Hepatocyte (in vitro differentiated cells): Measurements from ENCODE around the gene ZNF584. TPM values are rescaled to one million over a fixed set of nuclear protein-coding genes. Genes with fewer than 3 reads are reported as not detected.

ENCODE experiments used
- DNase-seq: peaks from one replicate; pipeline ENCODE4 v3.0.0-alpha.2; 2016; ENCODE audit warnings: low spot score
- H2AFZ ChIP-seq: fragments of 200-600 bp; sonication (generic); 2 replicates; pipeline ENCODE4 v1.6.0; 2016; ENCODE audit warnings: antibody characterized with exemption, mild to moderate bottlenecking
- H3K27ac ChIP-seq: fragments of 200-600 bp; sonication (generic); 2 replicates; pipeline ENCODE4 v1.5.1; 2016; ENCODE audit warnings: mild to moderate bottlenecking
- H3K27me3 ChIP-seq: fragments of 200-600 bp; sonication (generic); 2 replicates; pipeline ENCODE4 v1.6.1; 2016
- H3K36me3 ChIP-seq: fragments of 200-600 bp; sonication (generic); replicated peaks from 2 replicates; pipeline ENCODE4 v1.5.1; 2016; ENCODE audit warnings: low read depth; ENCODE audit not compliant: insufficient read depth
- H3K4me1 ChIP-seq: fragments of 200-600 bp; sonication (generic); 2 replicates; pipeline ENCODE4 v1.5.1; 2016; ENCODE audit warnings: mild to moderate bottlenecking, moderate library complexity; ENCODE audit not compliant: insufficient read depth
- H3K4me2 ChIP-seq: fragments of 200-600 bp; sonication (generic); 2 replicates; pipeline ENCODE4 v1.6.0; 2016
- H3K4me3 ChIP-seq: fragments of 200-600 bp; sonication (generic); 2 replicates; pipeline ENCODE4 v1.5.1; 2016; ENCODE audit warnings: mild to moderate bottlenecking
- H3K79me2 ChIP-seq: fragments of 200-600 bp; sonication (generic); 2 replicates; pipeline ENCODE4 v1.6.0; 2017; ENCODE audit warnings: mild to moderate bottlenecking
- H3K9me2 ChIP-seq: fragments of 200-600 bp; sonication (generic); replicated peaks from 2 replicates; pipeline ENCODE4 v1.6.0; 2017; ENCODE audit warnings: mild to moderate bottlenecking; ENCODE audit not compliant: insufficient read depth
- H3K9me3 ChIP-seq: fragments of 200-600 bp; sonication (generic); 2 replicates; pipeline ENCODE4 v1.5.1; 2016; ENCODE audit warnings: low read depth, mild to moderate bottlenecking
- H4K20me1 ChIP-seq: fragments of 200-600 bp; sonication (generic); 2 replicates; pipeline ENCODE4 v1.6.0; 2016; ENCODE audit warnings: mild to moderate bottlenecking; ENCODE audit not compliant: insufficient read depth, poor library complexity, severe bottlenecking
- EZH2 ChIP-seq: fragments of 200-600 bp; sonication (generic); IDR thresholded peaks from 2 replicates; pipeline ENCODE4 v1.6.1; 2016; ENCODE audit warnings: antibody characterized with exemption, mild to moderate bottlenecking, borderline replicate concordance
- EZH2phosphoT487 ChIP-seq: fragments of 200-600 bp; sonication (generic); IDR thresholded peaks from one replicate; pipeline ENCODE4 v1.6.1; 2018; ENCODE audit warnings: antibody characterized with exemption, mild to moderate bottlenecking, low read depth, moderate library complexity; ENCODE audit not compliant: unreplicated experiment, severe bottlenecking
- WGBS: methylation state at CpG from one replicate; pipeline ENCODE4 v1.1.6; 2016; ENCODE audit warnings: low lambda C conversion rate; ENCODE audit errors: missing lambda C conversion rate; 5-methylcytosine and 5-hydroxymethylcytosine counted together
- polyA plus RNA-seq: library from polyadenylated mRNA; unstranded; fragments of >200 nt; fragmentation: Nextera tagmentation; extraction: Ambion mirVana; gene quantifications from 2 replicates; pipeline ENCODE4 v1.2.1, GENCODE V29; 2016
- total RNA-seq: library from RNA; depleted of rRNA; stranded (reverse); fragments of >200 nt; gene quantifications from 2 replicates; pipeline ENCODE4 v1.2.3, GENCODE V29; 2014
- TF ChIP-seq, protein P1 (sequence below): fragments of 200-600 bp; sonication (generic); IDR thresholded peaks from 2 replicates; pipeline ENCODE4 v1.5.1; 2016; ENCODE audit warnings: antibody characterized with exemption, mild to moderate bottlenecking; ENCODE audit not compliant: poor library complexity

ZNF584 gene
- total and polyA plus RNA-seq, 2 experiments from 2014 or later: 5.5 to 7.9 TPM

DNA sequence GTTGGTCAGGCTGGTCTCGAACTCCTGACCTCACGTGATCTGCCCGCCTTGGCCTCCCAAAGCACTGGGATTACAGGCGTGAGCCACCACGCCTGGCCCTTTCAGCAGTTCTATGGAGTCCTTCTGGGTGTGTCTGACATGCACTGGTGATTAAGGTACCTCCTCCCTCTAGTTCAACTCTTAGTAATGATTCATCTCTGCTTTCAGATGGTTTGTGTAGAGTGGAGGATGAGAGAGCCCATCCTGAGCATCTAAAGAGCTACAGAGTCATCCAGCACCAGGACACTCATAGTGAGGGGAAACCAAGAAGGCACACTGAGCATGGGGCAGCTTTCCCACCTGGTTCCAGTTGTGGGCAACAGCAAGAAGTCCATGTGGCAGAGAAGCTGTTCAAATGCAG is 8.2 kb downstream of the ZNF584 start:
- H3K9me3 ChIP-seq: no peaks in the 10 kb centered on the region
- no peaks in the 10 kb centered on the region for H3K36me3 ChIP-seq
- H3K4me1 ChIP-seq: no peaks in the 10 kb centered on the region
- no peaks in the 10 kb centered on the region for H3K27me3 ChIP-seq
- H3K4me2 ChIP-seq: no peak overlapping the region
- no peaks in the 10 kb centered on the region for H4K20me1 ChIP-seq
- no peak overlapping the region for H3K4me3 ChIP-seq
- H3K9me2 ChIP-seq: no peaks in the 10 kb centered on the region
- H3K79me2 ChIP-seq: peaks cover 8% of the 10 kb centered on the region
- DNase-seq: no peak
- 94% methylated on average over 5 of the region's 5 CpGs for WGBS
- no peak overlapping the region for H2AFZ ChIP-seq
- TF ChIP-seq, protein P1, sequence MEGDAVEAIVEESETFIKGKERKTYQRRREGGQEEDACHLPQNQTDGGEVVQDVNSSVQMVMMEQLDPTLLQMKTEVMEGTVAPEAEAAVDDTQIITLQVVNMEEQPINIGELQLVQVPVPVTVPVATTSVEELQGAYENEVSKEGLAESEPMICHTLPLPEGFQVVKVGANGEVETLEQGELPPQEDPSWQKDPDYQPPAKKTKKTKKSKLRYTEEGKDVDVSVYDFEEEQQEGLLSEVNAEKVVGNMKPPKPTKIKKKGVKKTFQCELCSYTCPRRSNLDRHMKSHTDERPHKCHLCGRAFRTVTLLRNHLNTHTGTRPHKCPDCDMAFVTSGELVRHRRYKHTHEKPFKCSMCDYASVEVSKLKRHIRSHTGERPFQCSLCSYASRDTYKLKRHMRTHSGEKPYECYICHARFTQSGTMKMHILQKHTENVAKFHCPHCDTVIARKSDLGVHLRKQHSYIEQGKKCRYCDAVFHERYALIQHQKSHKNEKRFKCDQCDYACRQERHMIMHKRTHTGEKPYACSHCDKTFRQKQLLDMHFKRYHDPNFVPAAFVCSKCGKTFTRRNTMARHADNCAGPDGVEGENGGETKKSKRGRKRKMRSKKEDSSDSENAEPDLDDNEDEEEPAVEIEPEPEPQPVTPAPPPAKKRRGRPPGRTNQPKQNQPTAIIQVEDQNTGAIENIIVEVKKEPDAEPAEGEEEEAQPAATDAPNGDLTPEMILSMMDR: no peak
- no peak overlapping the region for H3K27ac ChIP-seq

DNA sequence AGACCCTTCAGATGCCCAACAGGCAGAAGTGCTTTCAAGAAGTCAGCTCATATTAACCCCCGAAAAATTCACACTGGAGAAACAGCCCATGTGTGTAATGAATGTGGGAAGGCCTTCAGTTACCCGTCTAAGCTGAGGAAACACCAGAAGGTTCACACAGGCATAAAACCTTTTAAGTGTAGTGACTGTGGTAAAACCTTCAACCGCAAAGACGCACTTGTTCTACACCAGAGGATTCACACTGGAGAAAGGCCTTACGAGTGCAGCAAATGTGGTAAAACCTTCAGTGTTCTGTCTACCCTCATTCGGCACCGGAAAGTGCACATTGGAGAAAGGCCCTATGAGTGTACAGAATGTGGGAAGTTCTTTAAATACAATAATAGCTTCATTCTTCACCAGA is 8.6 kb downstream of the ZNF584 start:
- Histone ChIP-seq H3K4me3 (no peak overlapping the region), H3K9me2 (no peaks in the 10 kb centered on the region), H4K20me1 (no peaks in the 10 kb centered on the region), H3K36me3 (no peaks in the 10 kb centered on the region), H3K79me2 (peaks cover 8% of the 10 kb centered on the region), H3K4me1 (no peaks in the 10 kb centered on the region), H3K4me2 (no peak overlapping the region), H2AFZ (no peak overlapping the region), H3K27me3 (no peaks in the 10 kb centered on the region), H3K27ac (no peak overlapping the region), H3K9me3 (no peaks in the 10 kb centered on the region)
- no peak for DNase-seq
- WGBS: 97% methylated on average over 7 of the region's 7 CpGs
- TF ChIP-seq EZH2phosphoT487: no peak
- TF ChIP-seq, protein P1: no peak
- TF ChIP-seq EZH2: no peak

DNA sequence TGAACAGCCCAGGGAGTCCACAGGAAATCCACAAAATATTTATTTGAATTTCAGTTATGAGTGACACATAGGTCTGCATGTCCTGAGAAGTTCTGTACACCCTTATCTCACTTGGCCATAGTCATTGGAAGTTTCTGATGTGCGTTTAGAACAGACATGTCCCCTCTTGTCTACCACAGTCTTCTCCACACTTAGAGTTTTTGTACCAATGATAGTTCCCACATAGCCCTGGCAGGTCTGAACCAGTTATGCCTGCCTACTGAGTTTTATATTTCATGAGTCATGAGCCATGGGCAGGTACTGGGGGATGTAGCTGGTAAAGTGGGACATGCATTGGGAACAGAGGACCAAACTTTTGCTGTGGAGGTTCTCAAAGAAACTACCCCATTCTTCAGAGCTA is 20.2 kb downstream of the ZNF584 start:
- TF ChIP-seq, protein P1: no peak
- TF ChIP-seq EZH2phosphoT487 (no peak), EZH2 (no peak)
- H3K27ac ChIP-seq: no peak overlapping the region
- WGBS: 71% methylated on average over 1 of the region's 1 CpG
- H3K4me2 ChIP-seq: no peak overlapping the region
- H2AFZ ChIP-seq: no peak overlapping the region
- H3K4me1 ChIP-seq: no peaks in the 10 kb centered on the region
- H3K9me3 ChIP-seq: peaks cover 7% of the 10 kb centered on the region
- H4K20me1 ChIP-seq: no peaks in the 10 kb centered on the region
- DNase-seq: no peak
- no peaks in the 10 kb centered on the region for H3K27me3 ChIP-seq
- no peak overlapping the region for H3K4me3 ChIP-seq
- no peaks in the 10 kb centered on the region for H3K79me2 ChIP-seq
- H3K9me2 ChIP-seq: no peaks in the 10 kb centered on the region
- no peaks in the 10 kb centered on the region for H3K36me3 ChIP-seq

DNA sequence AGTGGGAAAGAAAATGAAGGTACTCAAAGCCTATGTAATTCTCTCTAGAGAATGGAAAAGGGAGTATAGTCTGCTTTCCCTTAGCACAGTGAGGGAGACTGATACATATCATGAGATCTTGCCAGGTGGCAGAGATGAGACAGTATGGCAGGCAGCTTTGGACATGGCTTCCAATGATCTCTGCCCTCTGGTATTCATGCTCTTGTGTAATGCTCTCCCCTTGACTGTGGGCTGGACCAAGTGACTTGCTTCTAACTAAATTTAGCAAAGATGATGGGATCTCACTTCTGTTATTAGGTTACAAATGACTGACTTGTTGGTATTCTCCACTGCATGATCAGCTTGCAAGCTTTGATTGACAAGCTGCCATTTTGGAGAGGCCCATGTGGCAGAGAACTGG is 21.3 kb downstream of the ZNF584 start:
- Histone ChIP-seq H3K4me2 (no peak overlapping the region), H3K4me3 (no peak overlapping the region), H3K9me2 (no peaks in the 10 kb centered on the region), H3K27ac (no peak overlapping the region), H4K20me1 (no peaks in the 10 kb centered on the region), H3K79me2 (no peaks in the 10 kb centered on the region), H3K27me3 (no peaks in the 10 kb centered on the region), H3K36me3 (no peaks in the 10 kb centered on the region), H2AFZ (no peak overlapping the region), H3K9me3 (peaks cover 12% of the 10 kb centered on the region), H3K4me1 (no peaks in the 10 kb centered on the region)
- TF ChIP-seq, protein P1: no peak
- no peak for TF ChIP-seq EZH2phosphoT487
- no peak for TF ChIP-seq EZH2
- no peak for DNase-seq
